ENCODE results near the gene JMJD8.
A peak's percentile ranks its signal among the peaks of the same experiment; 100 is the strongest.

JMJD8 gene

GRCh38 chr16:684071-684794 is at the start of gene JMJD8:
Gene JMJD8, minus strand, starts transcription at chr16:684334. Its CDS starts 15 bp downstream, at chr16:684319.
- DNase-seq, result peak; percentile 37 to 70

GRCh38 chr16:733382-734207 is 49.5 kb upstream of the JMJD8 start:
- DNase-seq, result no peak

GRCh38 chr16:732936-733335 is 48.8 kb upstream of the JMJD8 start:
- DNase-seq, result no peak

- DNase-seq, result no peak
These were observed 48.2 kb upstream of the JMJD8 start for GRCh38 chr16:732332-732731.

GRCh38 chr16:730666-731509 is 46.8 kb upstream of the JMJD8 start:
- DNase-seq, result no peak

- DNase-seq, result no peak
These were observed 45.9 kb upstream of the JMJD8 start for GRCh38 chr16:729768-730665.

- DNase-seq, result no peak
These were observed 45.0 kb upstream of the JMJD8 start for GRCh38 chr16:728890-729744.

- DNase-seq, result no peak
These were observed 44.2 kb upstream of the JMJD8 start for GRCh38 chr16:728131-728889.

GRCh38 chr16:727291-727977 is 43.3 kb upstream of the JMJD8 start:
- no peak for DNase-seq

GRCh38 chr16:726438-727290 is 42.5 kb upstream of the JMJD8 start, which contains the start of the genes CCDC78 and HAGHL:
Gene CCDC78, minus strand, starts transcription at chr16:726443. Its CDS starts 76 bp downstream, at chr16:726367.
Gene HAGHL, plus strand, starts transcription at chr16:727106. Its CDS starts 404 bp downstream, at chr16:727510.
- DNase-seq, result no peak

- DNase-seq, result no peak
These were observed 42.0 kb upstream of the JMJD8 start for GRCh38 chr16:726188-726437.

- no peak for DNase-seq
These were observed 41.5 kb upstream of the JMJD8 start for GRCh38 chr16:725463-726187.

- no peak for DNase-seq
These were observed 40.9 kb upstream of the JMJD8 start for GRCh38 chr16:725041-725376.

- DNase-seq, result no peak
These were observed 40.3 kb upstream of the JMJD8 start for GRCh38 chr16:724188-725040.

GRCh38 chr16:723695-724094 is 39.6 kb upstream of the JMJD8 start:
- no peak for DNase-seq

GRCh38 chr16:722835-723633 is 38.9 kb upstream of the JMJD8 start:
- DNase-seq, result no peak

Data from cerebellar nuclear complex (tissue), 1 donor.